HG03045 (cell line): ENCODE measurements around the gene ARID4A.
"Not testable (repeated sequence)": the region's sequence is repeated elsewhere in the genome, so short reads cannot be mapped to it uniquely, and the experiment has no call there.

ENCODE experiments used
- ATAC-seq: cut with Tn5 transposase; IDR thresholded peaks from one replicate; pipeline ENCODE4 v1.9.1; 2021; ENCODE audit warnings: mild to moderate bottlenecking, moderate library complexity; ENCODE audit not compliant: unreplicated experiment

Gene ARID4A

DNA sequence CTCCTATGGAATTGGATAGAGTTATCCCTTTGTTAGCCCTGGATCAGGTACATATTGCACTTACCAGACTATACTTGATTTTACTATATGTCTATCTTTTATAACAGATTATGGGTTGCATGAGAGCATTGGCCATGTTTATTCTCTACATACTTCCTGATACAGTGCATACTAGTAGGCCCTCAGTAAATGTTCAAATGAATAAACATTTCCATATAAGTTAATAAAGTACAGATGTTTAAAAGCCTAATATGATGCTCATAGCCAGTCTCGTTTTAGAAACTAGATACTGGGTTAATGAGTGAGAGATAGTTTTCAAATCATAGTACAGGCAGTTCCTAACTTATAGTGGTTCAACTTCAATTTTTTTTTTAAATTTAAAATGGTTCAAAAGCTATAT, 57.9 kb downstream of the ARID4A start:
- ATAC-seq = no peak

DNA sequence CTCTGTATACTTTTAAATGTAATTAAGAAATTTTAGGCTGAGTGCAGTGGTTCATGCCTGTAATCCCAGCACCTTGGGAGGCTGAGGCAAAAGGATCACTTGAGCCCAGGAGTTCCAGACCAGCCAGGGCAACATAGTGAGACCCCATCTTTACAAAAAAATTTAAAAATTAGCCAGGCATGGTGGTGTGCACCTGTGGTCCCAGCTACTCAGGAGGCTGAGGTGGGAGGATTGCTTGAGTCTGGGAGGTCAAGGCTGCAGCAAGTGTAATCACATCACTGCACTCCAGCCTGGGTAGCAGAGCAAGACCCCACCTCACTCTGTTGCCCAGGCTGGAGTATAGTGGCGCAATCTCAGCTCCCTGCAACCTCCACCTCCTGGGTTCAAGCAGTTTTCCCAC, 63.9 kb downstream of the ARID4A start:
- ATAC-seq = not testable (repeated sequence)

DNA sequence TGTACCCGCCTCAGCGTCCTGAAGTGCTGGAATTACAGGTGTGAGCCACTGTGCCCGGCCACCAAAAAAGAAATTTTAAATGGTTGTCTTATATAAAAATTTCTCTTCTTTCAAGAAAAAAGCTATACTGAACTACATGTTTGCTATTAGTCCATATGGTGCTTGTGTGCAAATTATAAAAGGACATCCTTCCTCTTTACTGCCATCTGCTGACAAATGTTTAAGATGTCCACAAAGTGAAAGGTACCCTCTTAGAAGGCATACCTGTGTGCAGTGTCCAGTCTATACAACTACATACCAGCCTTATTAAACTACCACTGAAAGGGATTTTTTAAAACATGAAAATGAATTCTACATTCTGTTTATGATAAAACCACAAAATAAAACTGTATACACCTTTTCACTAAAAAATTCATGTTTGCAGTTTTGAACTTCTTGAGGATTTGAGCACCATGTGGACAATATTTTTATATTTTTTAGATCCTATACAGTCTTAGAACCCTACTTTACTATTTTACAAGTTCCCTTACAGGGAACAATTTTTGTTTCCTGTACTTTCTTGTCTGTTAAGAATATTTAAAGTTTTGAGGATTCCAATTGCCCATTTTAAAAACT, 64.5 kb downstream of the ARID4A start:
- no peak for ATAC-seq

DNA sequence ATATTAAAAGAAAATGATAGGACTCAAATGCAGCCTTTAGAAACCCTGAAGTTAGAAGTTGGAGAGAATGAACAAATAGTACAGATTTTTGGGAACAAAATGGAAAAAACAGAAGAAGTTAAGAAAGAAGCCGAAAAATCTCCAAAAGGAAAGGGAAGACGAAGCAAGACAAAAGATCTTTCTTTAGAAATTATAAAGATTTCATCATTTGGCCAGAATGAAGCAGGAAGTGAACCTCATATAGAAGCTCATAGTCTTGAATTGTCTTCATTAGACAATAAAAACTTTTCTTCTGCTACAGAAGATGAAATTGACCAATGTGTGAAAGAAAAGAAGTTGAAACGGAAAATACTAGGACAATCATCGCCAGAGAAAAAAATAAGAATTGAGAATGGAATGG, 66.0 kb downstream of the ARID4A start:
- ATAC-seq = no peak

DNA sequence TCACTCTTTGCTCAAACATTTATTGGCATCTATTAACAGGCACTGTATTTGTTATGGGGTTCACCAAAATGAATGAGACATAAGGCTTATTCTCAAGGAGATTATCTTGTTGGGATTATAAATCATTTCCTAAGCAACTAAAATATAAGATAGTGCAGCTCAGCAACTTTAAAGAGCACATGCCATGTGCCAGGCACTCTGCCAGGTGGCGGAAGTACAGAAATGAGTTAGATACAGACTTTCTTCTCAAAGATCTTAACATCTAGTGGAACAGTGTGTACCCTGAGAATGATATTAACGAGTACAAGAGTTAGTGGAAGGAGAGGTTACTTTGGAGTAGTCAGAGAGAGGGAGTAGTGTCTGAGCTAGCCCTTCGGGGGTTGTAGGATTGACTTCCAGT, 68.9 kb downstream of the ARID4A start:
- no peak for ATAC-seq

DNA sequence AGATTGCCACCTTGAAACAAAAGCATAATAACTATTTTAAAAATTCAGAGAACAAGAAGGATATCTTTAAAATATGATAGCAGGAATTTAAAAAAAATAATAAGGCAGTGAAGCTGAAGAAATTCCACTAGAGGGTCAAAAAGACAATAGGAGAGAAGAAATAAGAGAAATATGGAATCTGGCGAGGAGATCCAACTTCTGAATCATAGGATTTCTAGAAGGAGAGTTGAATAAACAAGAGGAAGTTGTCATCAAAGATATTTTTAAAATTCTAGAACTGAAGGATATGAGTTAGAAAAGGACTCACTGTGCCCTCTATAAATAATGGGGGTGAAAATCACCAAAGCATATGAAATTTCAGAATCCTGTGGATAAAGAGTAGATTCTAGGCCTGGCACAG, 70.6 kb downstream of the ARID4A start:
- ATAC-seq = no peak

DNA sequence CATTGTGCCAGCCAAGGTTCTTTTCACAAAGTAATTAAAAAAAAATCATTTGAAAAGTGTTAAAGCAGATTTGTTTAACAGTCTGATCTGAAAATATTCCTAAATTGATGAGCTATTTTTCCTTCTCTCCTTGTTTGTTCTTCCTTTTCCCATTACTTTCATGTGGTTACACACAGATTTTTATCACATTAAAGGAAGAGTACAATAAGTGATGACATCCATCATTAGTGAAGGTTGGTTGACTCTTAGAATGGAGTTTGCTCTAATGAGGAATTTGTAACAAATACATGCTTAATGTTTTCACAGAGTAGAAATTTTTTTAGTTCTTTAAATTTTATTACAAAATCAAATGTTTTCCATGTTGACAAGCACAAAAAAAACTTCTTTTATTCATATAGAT, 78.4 kb downstream of the ARID4A start:
- ATAC-seq = no peak

DNA sequence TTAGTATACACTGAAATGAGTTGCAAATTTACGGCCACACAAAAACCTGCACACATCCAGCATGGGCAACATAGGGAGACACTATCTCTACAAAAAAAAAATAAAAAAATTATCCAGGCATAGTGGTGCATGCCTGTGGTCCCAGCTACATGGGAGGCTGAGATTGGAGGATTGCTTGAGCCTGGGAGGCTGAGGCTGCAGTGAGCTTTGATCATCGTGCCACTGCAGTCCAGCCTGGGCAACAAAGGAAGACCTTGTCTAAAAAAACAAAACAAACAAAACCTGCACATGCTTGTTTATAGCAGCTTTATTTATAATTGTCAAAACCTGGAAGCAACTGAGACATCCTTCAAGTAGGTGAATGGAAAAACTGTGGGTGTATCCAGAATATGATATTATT, 92.5 kb downstream of the ARID4A start:
- no peak for ATAC-seq

DNA sequence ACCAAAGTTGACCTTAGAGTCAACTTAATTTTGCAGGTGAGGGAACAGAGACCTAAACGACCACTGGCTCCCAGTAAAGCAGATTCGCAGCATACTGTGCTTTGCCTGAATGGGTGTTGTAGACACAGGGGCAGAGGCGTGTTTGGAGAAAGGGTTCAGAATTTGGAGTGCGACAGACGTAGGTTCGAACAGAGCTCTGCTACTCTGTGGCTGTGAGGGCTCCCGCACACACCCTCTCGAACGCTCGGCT, 97.1 kb downstream of the ARID4A start:
- ATAC-seq = no peak

DNA sequence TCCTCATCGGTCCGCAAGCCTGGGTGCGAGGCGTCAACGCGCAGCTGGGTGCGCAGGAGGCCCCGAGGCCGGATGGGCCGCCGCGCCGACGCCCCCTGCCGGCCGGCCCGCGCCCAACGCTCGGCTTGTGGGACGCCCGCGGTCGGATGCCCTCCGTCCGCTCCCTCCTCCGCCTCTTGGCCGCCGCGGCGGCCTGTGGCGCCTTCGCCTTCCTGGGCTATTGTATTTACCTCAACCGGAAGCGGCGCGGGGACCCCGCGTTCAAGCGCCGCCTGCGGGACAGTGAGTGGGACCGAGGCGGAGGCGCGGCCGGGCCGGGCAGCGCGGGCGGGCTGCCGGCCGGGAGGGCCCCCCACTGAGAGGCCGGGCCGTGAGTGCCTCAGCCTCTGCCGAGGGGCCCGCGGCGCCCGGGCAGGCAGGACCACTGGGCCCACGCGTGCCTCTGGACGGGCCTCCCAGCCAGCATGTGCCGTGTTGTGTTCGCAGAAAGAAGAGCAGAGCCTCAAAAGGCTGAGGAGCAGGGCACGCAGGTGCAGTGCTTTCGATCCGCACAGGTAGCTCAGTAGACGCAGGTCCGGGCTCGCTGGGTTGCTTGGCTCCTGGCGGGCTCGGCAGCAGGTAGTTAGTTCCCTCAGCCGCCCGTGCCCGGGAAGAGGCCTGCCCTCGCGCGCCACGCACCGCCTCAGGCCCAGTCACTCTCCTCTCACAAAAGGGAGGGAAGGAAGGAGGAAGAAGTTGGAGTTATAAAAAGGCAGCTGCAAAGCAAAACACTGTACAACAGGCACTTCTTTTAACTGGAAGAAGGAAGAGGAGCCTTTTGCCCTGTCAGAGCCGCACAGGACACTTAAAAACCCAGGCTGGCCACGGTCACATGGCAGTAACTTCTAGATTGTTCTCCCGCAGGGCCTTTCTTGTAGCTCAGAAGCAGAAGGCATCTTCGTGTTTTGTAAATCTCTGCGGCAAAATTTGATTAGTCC, 97.7 kb downstream of the ARID4A start, which contains the start of gene TOMM20L:
Gene TOMM20L (plus strand): TSS at position 119 of the 977 bp plus-strand sequence. CDS start 28 bp downstream, at position 147.
- peak; percentile 89 for ATAC-seq

DNA sequence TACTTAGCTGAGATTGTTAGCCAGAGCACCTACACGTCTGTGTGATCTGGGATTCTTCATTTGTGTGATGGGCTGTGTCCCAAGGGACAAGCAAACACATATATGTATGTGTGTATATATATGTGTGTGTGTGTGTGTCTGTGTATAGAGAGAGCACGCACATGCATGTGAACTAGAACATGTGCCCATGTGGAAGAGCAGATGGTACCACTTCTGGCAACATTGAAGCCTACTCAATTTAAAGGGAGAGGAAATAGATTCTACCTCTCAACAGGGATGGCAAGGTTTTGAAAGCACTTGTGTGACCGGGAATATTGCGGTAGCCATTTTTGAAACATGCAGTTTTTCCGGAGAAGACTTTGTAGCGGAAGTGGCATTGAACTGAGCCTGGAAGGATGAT, 98.8 kb downstream of the ARID4A start:
- ATAC-seq = no peak

DNA sequence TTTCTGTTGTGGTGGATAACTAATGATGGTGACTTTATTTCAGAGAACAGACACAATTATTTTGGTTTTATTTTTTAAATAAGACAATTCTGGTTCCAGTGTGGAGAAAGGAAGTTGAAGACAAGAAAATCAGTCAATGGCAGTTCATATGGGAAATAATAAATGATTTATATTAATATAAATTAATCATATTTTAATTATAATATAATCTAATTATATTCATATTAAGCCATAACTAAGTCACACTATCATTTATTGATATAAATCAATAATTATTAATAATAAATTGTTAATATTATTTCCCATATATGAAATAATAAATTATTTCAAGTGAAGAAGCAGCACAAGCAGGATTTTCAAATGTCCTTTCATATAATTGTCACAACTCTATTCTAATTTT, 100.1 kb downstream of the ARID4A start:
- ATAC-seq = no peak

DNA sequence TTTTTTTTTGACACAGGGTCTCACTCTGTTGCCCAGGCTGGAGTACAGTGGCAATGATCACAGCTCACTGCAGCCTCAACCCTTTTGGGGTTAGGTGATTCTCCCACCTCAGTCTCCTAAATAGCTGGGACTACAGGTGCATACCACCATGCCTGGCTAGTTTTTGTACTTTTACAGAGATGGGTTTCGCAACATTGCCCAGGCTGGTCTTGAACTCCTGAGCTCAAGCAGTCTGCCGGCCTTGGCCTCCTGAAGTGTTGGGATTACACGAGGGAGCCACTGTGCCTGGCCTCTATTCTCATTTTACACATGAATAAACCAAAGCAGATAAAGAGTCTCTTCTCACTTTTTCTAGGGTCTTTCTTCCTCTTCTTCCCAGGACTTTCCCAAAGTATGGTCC, 100.5 kb downstream of the ARID4A start:
- no peak for ATAC-seq

DNA sequence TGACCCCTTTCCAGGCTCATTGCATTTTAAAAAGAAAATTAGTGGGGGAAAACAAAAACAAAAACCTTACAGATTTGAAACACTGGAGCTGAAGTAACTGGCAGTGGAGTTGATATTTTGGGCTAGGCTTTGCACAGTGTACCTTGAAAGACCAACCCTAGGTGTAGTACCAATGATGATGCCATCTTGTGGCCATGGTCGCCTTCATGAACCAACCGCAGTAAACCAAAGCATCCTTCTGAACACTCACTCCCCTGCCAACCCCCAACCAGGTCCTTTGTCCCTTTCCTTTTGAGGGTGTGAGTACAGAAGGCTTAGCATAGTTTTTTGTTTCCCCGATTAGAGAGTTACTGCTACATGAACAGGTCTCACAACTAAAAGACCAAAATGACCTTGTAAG, 103.2 kb downstream of the ARID4A start:
- ATAC-seq = no peak

DNA sequence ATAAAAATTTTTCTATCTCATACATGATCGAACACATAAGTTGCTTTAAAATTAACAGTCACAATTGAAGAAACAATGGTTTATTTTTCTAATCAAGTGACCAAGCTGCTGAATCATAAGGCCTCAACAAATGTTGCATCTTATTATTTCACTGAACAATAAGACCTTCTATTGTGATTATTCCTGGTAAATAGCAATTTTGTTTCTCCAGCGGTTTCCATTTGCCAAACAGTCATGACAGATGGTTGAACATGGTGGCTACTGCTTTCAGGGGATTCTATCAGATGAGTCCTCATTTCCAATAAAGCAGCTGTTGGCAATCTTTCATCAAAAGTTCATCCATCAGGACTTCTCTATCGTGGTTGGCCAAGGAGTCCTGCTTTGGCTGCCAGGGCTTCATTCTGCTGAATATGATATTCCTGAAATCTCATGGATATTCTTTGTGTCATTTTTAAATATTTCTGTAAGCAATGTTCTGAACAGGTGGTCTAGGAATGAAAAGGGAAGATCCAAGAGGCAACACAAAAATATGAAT, 110.4 kb downstream of the ARID4A start:
- no peak for ATAC-seq

DNA sequence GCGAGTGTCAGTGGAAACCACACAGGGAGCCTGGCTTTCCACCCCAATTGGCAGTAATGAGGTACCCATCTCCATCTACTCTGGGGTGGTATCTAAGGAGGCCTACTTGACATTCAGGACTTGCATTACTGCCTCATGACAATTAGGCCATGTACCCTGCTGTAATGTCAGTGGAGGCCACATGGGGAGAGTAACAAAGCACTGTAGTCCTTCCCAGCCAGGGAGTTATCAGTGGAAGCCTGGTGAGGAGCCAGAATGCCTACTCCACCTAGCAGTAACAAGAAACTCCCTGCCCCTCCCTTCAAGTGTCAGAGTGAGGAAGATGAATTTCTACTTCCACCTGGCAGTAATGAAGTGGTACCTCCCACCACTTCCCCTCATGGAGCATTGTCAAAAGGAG, 116.5 kb downstream of the ARID4A start:
- no peak for ATAC-seq

DNA sequence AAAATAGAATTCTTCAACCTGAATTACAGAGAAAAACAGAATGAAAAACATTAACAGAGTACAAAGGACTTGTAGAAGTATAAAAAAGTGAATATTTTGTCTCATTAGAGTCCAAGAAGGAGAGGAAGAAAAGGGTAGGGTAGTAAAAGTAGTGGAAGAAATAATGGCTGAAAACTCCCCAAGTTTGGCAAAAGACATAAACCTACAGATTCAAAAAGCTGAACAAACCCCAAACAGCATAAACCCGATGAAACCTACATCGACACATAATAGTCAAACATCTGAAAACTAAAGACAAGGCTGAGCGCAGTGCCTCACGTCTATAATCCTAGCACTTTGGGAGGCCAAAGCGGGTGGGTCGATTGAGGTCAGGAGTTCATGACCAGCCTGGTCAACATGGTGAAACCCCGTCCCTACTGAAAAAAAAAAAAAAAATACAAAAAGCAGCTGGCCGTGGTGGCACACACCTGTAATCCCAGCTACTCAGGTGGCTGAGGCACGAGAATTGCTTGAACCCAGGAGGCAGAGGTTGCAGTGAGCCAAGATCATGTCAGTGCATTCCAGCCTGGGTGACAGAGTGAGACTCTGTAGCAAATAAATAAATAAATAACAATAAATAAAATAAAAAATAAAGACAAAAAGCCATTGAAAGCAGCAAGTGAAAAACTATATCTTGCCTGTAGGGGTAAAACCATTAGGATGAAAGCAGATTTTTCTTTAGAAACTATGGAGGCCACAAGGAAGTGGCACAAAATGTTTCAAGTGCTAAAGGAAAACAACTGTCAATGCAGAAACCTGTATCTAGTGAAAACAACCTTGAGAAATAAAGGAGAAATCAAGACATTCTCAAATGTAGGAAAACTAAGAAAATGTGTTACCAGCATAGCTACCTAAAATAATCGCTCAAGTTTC, 117.5 kb downstream of the ARID4A start:
- ATAC-seq = no peak

DNA sequence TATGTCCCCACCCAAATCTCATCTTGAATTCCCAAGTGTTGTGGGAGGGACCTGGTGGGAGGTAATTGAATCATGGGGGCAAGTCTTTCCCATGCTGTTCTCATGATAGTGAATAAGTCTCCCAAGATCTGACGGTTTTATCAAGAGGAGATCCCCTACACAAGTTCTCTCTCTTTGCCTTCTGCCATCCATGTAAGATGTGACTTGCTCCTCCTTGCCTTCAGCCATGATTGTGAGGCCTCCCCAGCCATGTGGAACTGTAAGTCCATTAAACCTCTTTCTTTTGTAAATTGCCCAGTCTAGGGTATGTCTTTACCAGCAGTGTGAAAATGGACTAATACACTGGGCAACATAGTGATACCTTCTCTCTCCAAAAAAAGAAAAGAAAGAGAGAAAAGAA, 118.6 kb downstream of the ARID4A start:
- ATAC-seq = not testable (repeated sequence)
